Measurements from ENCODE around the gene SPAG9. TPM values are rescaled to one million over a fixed set of nuclear protein-coding genes. Genes with fewer than 3 reads are reported as not detected.

The SPAG9 gene
- total RNA-seq, 1 experiment from 2014 or later: 144 TPM

GRCh38 chr17:50919321-50920040 lies 201.2 kb downstream of the SPAG9 start:
- Histone ChIP-seq H3K27ac (ENCODE audit: low read length) (no peak overlapping the region), H3K36me3 (ENCODE audit: control insufficient read depth, insufficient read depth, low read length) (no peaks in the 10 kb centered on the region), H3K27me3 (ENCODE audit: control insufficient read depth, insufficient read depth, low read length) (no peaks in the 10 kb centered on the region), H3K4me3 (ENCODE audit: low read depth in 2 of 2, low read length in 2 of 2) (no peak overlapping the region), H3K9me3 (ENCODE audit: control insufficient read depth, insufficient read depth, low read depth, low read length) (no peaks in the 10 kb centered on the region), H3K4me1 (ENCODE audit: control insufficient read depth, insufficient read depth, low read length) (peaks cover 12% of the 10 kb centered on the region)
- no peak for TF ChIP-seq TCF7L2 (IDR thresholded peaks at IDR 0.05; ENCODE audit: low read depth, low read length)
- no peak for TF ChIP-seq SIN3A (IDR thresholded peaks at IDR 0.05; ENCODE audit: borderline replicate concordance, insufficient read depth, low read depth, low read length)
- TF ChIP-seq CTCF (IDR thresholded peaks at IDR 0.05): no peak
- no peak for TF ChIP-seq POLR2AphosphoS5 (IDR thresholded peaks at IDR 0.05; ENCODE audit: low read depth, low read length)
- TF ChIP-seq REST (IDR thresholded peaks at IDR 0.05; ENCODE audit: insufficient read depth in 1 of 2, low read depth in 2 of 2, low read length in 1 of 2): no peak
- no peak for DNase-seq (ENCODE audit: low read depth, low spot score)
- intact Hi-C loops (cut with micrococcal nuclease; ENCODE audit: unreplicated experiment) (no loop called here), in situ Hi-C loops (cut with HindIII; ENCODE audit: low pct_unique_long_range_greater_than_20kb, low sequenced_read_pairs) (no loop called here)
- CTCF ChIA-PET: interaction anchor here (0.6 kb wide), 1 partner anchor 137 kb away, joined by 3 read pairs; no protein-coding TSS in a partner anchor
- no TSS peak for BruUV-seq (replicated peaks)
- peak; percentile 71 for ATAC-seq
- POLR2A ChIA-PET: interaction anchor here (1.2 kb wide), 1 partner anchor 53 kb away, joined by 5 read pairs; the partner anchor contains the start of gene TOB1

GRCh38 chr17:50918933-50919296 lies 201.8 kb downstream of the SPAG9 start:
- no peaks in the 10 kb centered on the region for H3K9me3 ChIP-seq (ENCODE audit: control insufficient read depth, insufficient read depth, low read depth, low read length)
- in situ Hi-C loops (cut with HindIII; ENCODE audit: low pct_unique_long_range_greater_than_20kb, low sequenced_read_pairs): no loop called here
- no TSS peak for BruUV-seq (replicated peaks)
- no peak overlapping the region for H3K27ac ChIP-seq (ENCODE audit: low read length)
- intact Hi-C loops (cut with micrococcal nuclease; ENCODE audit: unreplicated experiment): no loop called here
- DNase-seq (ENCODE audit: low read depth, low spot score) (no peak), ATAC-seq (no peak; the same call in 1 of the 2 replicates)
- ChIA-PET CTCF (interaction anchor here (0.6 kb wide), 1 partner anchor 136 kb away, joined by 3 read pairs; no protein-coding TSS in a partner anchor), POLR2A (interaction anchor here (1.2 kb wide), 1 partner anchor 53 kb away, joined by 5 read pairs; the partner anchor contains the start of gene TOB1)
- H3K36me3 ChIP-seq (ENCODE audit: control insufficient read depth, insufficient read depth, low read length): no peaks in the 10 kb centered on the region
- H3K4me1 ChIP-seq (ENCODE audit: control insufficient read depth, insufficient read depth, low read length): peaks cover 12% of the 10 kb centered on the region
- no peaks in the 10 kb centered on the region for H3K27me3 ChIP-seq (ENCODE audit: control insufficient read depth, insufficient read depth, low read length)
- no peak overlapping the region for H3K4me3 ChIP-seq (ENCODE audit: low read depth in 2 of 2, low read length in 2 of 2)
- no peak for TF ChIP-seq REST (IDR thresholded peaks at IDR 0.05; ENCODE audit: insufficient read depth in 1 of 2, low read depth in 2 of 2, low read length in 1 of 2)
- no peak for TF ChIP-seq POLR2AphosphoS5 (IDR thresholded peaks at IDR 0.05; ENCODE audit: low read depth, low read length)
- no peak for TF ChIP-seq SIN3A (IDR thresholded peaks at IDR 0.05; ENCODE audit: borderline replicate concordance, insufficient read depth, low read depth, low read length)
- no peak for TF ChIP-seq CTCF (IDR thresholded peaks at IDR 0.05)
- TF ChIP-seq TCF7L2 (IDR thresholded peaks at IDR 0.05; ENCODE audit: low read depth, low read length): no peak

Data from Panc1 (cell line).